Inflammatory macrophage (primary cell): ENCODE data around the gene VWA8.
"Not testable (repeated sequence)": the region's sequence is repeated elsewhere in the genome, so short reads cannot be mapped to it uniquely, and the experiment has no call there.

Source experiments
- DNase-seq, 2 donors: peaks; one replicate each; pipeline ENCODE4 v3.0.0-alpha.2; 2020 to 2022

The VWA8 gene

DNA sequence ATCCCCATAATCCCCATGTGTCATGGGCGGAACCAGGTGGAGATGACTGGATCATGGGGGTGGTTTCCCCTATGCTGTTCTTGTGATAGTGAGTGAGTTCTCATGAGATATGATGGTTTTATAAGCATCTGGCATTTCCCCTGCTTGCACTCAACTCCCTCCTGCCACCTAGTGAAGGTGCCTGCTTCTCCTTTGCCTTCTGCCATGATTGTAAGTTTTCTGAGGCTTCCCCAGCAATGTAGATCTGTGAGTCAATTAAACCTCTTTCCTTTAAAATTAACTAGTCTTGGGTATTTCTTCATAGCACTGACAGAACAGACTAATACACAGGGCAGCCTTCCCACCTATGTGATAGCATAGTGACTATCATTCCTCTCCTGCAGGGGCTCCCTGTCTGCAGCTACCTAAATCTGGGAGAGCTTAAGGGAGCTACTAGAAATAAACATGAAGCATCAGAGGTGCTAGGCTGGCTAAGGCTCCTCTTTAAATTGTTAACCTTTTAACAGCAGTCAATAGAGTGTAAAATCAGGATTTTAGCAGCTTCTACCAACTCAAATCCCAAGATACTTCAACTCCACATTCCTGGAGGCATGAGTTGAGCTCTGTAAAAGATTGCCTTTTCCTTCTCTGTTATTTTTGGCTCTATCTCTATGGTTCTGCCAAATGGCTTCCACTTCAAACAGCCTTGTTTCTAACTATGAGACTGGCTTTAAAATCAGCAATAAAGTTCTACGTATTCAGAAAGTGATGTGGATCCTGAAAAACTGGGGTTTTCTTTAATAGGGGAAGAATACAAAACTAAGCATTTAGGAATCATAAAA, 112.3 kb downstream of the VWA8 start:
- DNase-seq = peak in 1 of 2 donors; percentile 20

DNA sequence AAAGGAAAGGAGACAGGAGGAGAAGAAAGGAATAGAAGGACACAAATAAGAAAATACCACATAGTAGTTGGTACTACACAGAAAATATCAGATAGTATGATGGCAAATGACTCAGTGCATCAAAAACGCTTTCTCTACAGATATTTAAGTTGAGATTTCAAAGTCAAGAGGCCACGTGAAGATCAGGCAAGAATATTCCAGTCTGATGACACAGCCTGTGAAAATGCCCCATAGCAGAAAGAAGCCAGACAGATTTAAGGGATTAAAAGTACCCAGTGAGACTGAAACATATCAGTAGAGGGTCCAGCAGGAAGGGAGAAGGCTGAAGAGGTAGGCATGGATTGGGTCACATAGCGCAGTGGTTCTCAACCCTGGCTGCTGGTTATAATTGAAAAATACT, 113.7 kb downstream of the VWA8 start:
- no peak for DNase-seq

GRCh38 chr13:41842036-41842620, 118.8 kb downstream of the VWA8 start:
- DNase-seq = peak; percentile 57 to 77

DNA sequence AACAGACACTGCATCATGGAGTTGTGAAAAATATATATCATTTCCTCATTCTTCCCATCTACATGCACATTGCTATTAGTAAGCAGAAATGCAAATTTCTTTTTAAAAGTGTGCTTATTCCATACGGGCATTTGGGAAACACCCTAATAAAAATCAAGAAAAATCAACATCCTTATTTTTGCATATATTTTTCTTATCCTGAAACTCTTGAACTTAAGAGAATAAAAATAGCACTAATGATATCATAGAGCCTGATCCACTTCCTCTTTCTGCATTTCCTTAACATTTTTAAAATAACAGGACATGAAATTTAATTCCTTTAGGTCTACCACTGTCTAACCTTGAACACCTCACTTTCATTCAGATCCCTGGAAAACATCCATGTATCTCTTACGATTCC, 123.3 kb downstream of the VWA8 start:
- peak; percentile 40 to 87 for DNase-seq

GRCh38 chr13:41835871-41836270, 125.0 kb downstream of the VWA8 start:
- no peak for DNase-seq

DNA sequence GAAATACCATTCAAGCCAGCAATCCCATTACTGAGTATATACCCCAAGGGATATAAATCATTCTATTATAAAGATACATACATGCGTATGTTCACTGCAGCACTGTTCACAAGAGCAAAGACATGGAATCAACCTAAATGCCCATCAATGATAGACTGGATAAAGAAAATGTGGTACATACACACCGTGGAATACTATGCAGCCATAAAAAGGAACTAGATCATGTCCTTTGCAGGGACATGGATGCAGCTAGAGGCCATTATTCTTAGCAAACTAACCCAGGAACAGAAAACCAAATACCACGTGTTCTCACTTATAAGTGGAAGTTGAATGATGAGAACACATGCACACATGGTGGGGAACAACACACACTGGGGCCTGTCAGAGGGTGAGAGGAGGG, 126.2 kb downstream of the VWA8 start:
- not testable (repeated sequence) for DNase-seq

DNA sequence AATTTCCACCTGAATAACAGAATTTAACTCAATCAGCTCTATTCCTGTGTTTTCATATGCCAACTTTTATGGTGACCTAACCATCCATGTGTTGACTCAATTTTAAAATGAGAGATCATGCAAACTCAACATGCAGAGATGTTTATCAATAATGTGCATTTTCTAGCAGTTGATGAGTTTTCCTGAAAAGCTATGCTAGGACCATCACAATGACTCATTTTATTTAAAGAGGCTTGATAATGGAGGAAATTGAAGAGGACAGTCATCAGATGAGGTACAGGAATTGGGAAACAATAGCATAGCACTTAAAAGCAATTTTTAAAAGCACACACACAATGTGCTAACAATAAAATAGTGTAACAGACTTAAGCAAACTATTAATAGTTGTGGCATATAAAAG, 127.1 kb downstream of the VWA8 start:
- DNase-seq = no peak

DNA sequence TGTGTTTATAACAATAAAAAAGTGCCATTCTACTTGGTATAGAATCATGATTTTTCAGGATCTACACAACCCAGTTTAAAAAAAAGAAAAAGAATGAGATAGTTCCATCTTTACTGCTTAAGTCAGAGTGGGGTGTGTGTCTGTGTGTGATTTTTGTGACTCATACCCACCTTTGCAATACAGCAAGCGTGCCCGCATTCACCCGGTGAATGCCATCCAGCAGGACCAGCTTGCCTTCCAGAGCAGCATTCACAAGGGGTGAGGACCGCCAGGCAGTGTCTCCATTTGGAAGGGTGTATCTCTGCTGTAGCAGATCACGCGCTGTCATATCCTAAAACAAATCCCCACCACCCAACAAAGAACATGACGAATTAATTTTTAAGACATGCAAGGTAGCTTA, 127.7 kb downstream of the VWA8 start:
- DNase-seq = no peak

DNA sequence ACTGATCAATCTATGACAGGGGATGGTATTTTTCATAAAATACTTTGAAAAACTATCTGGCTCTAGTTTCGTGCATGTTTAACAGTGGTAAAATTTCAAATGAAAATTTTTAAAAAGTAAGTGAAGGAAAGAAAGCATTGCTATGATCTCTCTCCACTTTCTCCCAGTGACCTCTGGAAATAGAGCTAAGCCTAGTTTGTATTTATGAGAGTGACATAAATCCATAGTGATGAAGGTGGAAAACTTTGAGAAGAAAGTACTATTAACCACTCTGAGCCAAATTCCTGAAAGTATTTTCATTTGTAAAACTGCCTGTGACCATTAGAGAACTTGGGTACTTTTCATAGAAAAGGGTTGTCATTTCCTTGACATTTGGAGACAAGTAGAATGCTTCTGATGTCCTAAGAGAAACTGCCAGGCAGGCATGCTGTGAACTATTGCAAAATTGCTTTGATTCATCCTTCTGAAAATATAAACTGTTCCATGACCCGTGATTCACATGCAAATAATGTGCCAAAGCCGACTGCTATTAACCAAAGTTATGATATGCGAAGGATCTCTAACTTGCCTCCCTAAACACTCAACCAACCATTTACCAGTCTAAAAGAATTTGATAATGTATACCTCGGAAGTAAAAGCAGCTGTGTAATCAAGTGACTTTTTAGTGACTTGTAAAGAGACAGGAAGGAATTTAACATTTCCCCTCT, 133.2 kb downstream of the VWA8 start:
- peak; percentile 72 to 79 for DNase-seq

DNA sequence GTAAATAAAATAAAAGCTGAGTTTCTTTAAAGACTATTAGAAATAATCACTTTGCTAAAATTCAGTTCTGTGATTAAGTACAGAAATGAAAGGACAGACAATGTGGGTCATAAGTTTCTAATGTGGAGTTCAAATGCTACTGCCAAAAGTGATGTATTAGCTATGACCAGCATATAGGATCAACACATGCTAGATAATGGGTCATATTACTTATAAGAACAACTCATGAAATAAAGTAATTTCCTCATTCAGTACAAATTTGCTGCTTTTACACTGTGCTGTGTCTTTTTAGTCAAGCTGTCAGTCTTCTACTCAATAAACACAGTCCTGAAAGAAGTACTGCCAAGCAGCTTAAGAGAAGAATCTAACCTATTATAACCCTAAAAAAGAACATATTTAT, 135.2 kb downstream of the VWA8 start:
- no peak for DNase-seq

DNA sequence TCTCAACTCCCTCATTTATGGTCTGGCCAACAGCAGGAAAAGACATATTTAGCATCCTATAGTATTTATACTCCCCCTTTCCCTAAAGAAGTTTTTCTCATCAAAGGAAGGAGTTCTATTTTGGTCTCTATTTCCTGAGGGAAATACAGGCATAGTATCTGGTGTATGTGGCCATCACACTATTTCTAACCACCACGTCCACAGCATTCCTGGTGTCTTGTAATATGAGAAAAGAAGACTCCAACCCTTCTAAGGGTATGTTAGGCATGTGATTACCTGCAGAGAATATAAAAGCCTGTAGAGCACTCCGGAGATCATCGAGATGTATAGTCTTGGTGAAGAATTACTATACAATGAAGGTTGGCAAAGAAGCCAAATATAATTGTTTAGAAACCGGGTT, 137.4 kb downstream of the VWA8 start:
- no peak for DNase-seq

GRCh38 chr13:41822560-41822959, 138.3 kb downstream of the VWA8 start:
- DNase-seq = no peak

- no peak for DNase-seq
Observed at GRCh38 chr13:41821238-41821594, 139.7 kb downstream of the VWA8 start.

GRCh38 chr13:41820581-41821237, 140.2 kb downstream of the VWA8 start:
- no peak for DNase-seq

- DNase-seq = no peak
Observed at GRCh38 chr13:41816057-41816456, 144.9 kb downstream of the VWA8 start.

- no peak for DNase-seq
Observed at GRCh38 chr13:41813426-41813825, 147.5 kb downstream of the VWA8 start.

- no peak for DNase-seq
Observed at GRCh38 chr13:41812851-41813250, 148.1 kb downstream of the VWA8 start.

DNA sequence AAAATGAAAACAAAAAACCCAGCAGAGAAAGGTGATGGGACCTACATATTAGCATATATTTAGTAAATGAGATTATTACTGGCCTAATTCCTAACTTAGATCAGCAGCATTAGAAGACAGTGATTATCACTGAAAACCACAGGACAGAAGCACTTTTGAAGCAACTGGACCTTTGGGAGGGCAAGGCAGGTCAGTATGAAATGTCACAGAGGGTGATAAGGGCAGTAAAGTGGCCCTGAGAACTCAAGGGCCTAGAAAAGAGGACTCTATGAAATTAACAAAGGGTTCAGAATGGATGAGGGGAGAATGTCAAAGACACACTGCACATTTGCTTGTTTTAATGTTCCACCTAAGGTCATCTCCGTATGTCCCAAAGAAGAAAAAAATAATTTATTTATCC, 148.7 kb downstream of the VWA8 start:
- no peak for DNase-seq

- DNase-seq = no peak
Observed at GRCh38 chr13:41811588-41812021, 149.3 kb downstream of the VWA8 start.

DNA sequence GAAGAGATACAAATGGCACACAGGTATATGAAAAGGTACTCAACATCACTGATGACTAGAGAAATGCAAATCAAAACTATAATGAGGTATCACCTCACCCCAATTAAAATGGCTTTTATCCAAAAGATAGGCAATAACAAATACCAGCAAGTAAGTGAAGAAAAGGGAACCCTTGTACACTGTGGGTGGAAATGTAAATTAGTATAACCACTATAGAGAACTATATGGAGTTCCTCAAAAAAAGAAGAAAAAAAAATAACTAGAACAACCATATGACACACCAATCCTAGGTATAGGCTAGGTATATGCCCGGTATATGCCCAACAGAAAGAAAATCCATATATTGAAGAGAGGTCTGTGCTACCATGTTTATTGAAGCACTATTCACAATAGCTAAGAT, 150.9 kb downstream of the VWA8 start:
- peak; percentile 31 to 71 for DNase-seq

DNA sequence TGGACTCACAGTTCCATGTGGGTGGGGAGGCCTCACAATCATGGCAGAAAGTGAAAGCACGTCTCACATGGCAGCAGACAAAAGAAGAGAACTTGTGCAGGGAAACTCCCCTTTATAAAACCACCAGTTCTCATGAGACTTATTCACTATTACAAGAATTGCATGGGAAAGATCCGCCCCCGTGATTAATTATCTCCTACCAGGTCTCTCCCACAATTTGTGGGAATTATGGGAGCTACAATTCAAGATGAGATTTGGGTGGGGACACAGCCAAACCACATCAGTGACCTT, 157.5 kb downstream of the VWA8 start:
- DNase-seq = not testable (repeated sequence)

DNA sequence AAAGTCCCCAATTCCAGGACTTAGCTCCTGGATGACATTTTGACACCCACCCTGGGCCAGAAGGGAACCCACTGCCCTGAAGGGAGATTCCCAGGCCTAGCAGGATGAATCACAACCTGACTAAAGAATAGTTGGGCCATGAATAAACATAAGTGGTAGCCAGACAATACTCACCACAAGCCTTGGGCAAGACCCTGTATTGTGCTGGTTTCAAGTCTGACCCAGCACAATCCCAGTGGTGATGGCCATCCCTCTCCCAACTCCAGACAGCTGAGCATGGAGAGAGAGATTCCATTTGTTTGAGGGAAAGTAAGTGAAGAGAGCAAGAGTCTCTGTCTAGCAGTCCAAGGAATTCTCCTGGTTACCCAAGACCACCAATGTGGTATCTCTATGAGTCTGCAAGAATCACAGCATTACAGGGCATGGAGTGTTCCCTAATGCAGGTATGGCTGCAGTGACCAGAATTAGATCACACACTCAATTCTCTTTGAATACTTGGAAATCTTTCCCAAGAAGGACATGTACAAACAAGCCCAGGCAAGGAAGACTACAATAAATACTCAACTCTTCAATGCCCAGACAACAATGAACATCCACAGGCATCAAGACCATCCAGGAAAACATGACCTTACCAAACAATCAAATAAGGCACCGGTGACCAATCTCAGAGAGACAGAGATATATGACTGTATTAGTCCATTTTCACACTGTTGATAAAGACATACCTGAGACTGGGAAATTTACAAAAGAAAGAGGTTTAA, 158.0 kb downstream of the VWA8 start:
- DNase-seq = no peak
